Stimulated activated naive CD4-positive, alpha-beta T cell treated with Interleukin-2 at 50 U/mL for 16 hours (primary cell): ENCODE data around the gene TEX55.
"Not testable (repeated sequence)": the region's sequence is repeated elsewhere in the genome, so short reads cannot be mapped to it uniquely, and the experiment has no call there.

Experiments used
- DNase-seq: peaks from one replicate; lab custom pipeline; 2025; lab: John Stamatoyannopoulos, UW

The TEX55 gene

DNA sequence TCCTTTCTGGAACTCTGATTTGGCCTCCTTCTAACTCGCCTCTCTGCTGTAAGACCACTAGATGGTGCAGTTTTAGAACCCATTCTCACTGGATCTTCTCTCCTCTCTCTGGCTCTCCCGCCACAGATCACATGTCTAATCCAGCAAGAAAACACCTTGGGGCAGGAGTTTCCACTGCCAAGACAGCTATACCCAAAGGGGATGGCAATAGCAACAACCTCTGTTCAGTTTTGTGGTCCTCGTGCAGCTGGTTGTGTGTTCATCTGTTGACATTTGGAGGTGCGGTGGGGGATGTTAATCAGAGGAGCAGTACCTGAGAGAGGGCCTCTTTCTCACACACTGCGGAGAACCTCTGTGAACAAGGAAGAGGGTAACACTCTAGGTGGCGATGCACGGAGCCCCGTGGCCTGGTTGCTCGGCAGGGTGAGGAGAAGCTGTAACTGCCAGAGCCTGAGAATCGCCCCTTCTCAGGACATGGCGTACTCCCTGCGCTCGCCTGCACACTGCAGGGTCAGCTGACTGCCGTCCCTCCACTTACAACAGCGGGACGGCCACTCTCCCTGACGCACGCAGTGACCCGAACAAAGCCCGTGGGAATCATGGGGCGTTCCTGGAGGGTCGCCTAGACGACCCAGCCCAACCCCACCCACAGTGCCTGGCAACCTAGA lies at the start of gene TEX55:
Gene TEX55, plus strand, starts transcription at position 666 of the 668 bp plus-strand sequence. CDS start 25 bp downstream, outside the sequence.
- DNase-seq, result no peak

GRCh38 chr3:119098003-119098402 lies 48.0 kb upstream of the TEX55 start:
- DNase-seq, result no peak

DNA sequence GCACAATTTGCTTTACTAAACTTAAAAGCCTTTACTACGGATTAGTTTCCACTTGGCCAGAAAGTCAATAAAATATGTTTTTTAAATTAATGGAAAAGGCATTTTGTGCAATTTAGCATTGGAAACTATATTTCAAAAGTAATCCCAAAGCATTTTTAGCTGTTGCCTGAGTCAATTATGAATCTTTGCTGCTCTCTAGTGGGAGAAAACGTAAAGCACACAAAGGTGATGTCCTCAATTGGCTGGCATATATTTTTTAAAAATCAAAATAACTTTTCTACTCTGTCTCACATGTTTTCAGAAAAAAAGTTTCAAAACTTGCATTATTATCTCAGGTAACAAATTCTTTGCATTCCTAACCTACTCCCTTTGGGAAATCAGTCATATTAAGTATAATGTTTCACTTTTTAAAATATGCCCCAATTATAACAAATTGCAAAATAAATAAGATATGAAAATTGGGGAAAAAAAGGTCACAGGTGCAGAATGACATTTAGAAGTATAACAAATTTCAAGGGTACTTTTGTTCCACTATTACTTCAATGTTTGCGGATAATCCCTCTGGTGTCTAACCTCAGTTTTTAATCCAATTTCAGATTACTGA lies 47.2 kb upstream of the TEX55 start:
- no peak for DNase-seq

DNA sequence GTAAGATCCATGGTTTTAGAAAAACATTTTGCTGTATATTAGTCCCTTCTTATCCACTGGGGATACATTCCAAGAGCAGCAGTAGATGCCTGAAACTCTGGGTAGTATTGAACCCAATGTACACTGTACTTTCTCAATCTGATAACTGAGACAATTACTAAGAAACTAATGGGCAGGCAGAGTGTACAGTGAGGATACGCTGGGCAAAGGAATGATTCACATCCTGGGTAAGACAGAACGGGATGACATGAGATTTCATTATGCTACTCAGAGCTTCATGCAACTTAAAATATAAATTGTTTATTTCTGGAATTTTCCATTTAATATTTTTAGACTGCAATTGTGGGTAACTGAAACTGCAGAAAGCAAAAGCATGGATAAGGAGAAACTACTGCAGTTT lies 46.2 kb upstream of the TEX55 start:
- DNase-seq, result no peak

DNA sequence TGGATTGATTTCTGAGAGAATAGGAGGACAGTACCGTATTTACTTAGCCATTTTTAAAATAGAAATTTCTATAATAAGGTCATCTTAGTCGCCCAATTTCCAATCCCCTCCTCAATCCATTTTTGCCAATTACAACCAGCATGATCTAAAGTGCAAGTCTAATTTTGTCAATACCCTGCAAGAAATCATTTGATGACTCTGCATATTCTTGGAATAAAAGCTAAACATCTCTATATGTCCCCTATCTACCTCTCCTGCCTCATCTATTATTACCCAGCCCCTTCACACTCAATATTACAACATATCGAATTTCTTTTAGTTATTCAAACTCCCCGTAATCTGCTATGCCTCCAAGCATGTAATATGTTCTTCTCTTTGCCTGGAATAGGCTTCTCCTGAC lies 41.9 kb upstream of the TEX55 start:
- DNase-seq, result no peak

- DNase-seq, result not testable (repeated sequence)
Measured at GRCh38 chr3:119118330-119118729, 27.6 kb upstream of the TEX55 start.

GRCh38 chr3:119120480-119120879 lies 25.5 kb upstream of the TEX55 start:
- DNase-seq, result no peak

DNA sequence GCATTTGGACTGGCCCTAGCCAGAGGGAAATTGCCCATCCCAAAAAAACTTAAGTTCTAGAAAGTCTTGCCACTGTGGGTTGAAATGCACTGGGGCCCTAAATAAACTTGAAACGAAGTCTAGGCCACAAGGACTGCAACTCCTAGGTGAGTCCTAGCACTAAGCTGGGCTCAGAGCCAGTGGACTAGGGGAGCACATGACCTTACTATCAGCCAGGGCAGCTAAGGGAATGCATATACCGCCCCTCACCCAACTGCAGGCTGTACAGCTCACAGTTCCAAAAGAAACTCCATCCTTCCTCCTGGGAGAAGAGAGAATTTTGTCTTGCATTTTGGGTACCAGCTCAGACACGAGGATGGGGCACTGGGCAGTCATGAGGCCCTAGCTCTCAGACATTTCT lies 23.6 kb upstream of the TEX55 start:
- DNase-seq, result no peak

DNA sequence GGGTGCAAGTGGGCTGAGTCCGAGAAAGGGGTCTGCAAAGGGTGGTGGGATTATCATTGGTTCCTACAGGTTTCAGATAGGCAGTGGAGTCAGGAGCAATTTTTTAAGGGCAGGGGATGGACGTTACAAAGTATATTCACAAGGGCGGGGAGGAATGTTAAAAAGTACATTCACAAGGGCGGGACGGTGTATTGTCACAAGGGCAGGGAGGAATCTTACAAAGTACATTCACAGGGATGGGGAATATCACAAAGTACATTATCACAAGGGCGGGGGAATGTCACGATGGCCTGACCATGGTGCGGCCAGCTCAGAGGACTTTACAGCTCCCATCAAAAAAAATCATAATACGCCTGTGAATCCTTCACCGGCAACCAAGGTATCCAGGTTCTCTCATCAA lies 20.6 kb upstream of the TEX55 start:
- DNase-seq, result no peak

GRCh38 chr3:119125742-119126504 lies 20.0 kb upstream of the TEX55 start:
- no peak for DNase-seq

- not testable (repeated sequence) for DNase-seq
Measured at GRCh38 chr3:119130291-119130690, 15.7 kb upstream of the TEX55 start.

GRCh38 chr3:119132291-119132690 lies 13.7 kb upstream of the TEX55 start:
- not testable (repeated sequence) for DNase-seq

DNA sequence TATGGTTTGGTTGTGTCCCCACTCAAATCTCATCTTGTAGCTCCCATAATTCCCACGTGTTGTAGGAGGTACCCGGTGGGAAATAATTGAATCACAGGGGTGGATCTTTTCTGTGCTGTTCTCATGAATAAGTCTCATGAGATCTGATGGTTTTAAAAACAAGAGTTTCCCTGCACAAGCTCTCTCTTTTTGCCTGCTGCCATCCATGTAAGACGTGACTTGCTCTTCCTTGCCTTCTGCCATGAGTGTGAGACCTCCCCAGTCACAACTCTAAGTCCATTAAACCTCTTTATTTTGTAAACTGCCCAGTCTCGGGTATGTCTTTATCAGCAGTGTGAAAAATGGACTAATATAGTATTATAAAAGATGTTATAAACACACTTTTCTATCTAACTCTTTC lies 6.6 kb upstream of the TEX55 start:
- not testable (repeated sequence) for DNase-seq

GRCh38 chr3:119140466-119140865 lies 5.5 kb upstream of the TEX55 start:
- no peak for DNase-seq

DNA sequence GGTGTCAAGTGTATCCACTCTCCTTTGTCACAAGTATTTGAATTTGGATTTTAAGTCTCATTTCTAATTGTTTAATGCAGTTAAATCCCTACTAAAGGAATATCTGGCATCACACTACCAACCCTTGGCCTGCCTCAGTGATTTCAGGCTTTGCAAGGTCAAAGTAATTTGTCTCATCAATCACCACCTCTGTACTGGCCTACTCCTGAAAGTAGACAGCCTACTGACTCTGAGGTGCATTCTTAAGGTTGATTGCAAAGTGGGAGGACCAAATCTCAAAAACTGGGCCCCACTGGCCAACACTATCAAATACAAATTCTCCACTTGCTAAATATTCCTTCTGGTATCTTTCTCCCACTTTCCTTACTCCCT lies 851 bp upstream of the TEX55 start:
- no peak for DNase-seq

- DNase-seq, result no peak
Measured at GRCh38 chr3:119146578-119147375, 812 bp downstream of the TEX55 start.

DNA sequence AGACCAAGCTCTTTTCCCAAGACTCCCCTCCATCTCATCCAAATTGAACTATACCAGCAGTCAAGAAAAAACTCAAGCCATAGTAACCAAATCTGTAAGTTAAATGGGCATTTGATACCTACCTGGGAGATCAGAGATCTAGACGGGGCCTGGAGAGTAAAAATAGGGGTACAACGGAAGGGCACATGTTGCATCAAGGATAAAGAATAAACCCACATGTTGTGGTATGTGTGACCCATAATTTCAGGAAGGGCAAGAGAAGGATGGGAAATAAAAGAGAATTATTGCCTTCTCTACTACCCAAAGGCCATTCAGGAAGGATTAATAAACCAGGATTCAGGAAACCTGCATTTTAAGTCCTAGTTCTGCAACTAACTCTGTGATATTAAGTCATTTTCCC lies 1.5 kb downstream of the TEX55 start:
- no peak for DNase-seq

DNA sequence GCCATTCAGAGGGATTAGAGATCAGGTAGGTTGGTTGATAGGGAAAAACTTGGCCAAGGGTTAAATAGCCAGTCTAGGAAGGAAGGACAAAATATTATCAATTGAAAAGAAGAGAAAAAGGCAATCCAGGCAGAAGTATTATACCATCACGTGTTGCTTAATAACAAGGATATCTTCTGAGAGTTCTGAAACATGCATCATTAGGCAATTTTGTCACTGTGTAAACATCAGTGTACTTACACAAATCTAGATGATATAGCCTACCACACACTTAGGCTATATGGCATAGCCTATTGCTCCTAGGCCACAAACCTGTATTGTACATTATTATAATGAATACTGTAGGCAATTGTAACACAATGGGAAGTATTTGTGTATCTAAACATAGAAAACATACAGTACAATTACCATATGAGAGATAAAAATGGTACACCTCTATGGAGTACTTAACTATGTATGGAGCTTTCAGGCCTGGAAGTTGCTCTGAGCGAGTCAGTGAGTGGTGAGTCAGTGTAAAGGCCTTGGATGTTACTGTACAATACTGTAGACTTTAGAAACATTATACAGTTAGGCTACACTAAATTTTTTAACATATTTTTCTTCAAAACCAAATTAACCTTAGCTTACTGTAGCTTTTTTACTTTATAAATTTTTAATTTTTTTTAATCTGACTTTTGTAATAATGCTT lies 2.7 kb downstream of the TEX55 start:
- no peak for DNase-seq

DNA sequence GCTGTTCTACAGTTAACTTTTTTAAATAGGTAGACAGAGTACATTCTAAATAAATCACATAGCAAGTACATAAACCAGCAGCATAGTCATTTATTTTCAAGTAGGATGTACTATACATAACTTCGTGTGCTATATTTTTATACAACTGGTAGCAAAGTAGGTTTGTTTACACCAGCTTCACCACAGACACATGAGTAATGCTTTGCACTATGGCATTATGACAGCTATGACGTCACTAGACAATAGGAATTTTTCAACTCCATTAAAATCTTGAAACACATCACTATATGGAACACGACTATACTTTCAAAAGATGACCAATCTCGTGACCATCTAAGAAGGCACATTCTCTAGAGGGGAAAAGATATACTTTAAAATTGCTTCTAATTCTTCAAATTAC lies 3.5 kb downstream of the TEX55 start:
- DNase-seq, result no peak

- no peak for DNase-seq
Measured at GRCh38 chr3:119156868-119157267, 10.9 kb downstream of the TEX55 start.

DNA sequence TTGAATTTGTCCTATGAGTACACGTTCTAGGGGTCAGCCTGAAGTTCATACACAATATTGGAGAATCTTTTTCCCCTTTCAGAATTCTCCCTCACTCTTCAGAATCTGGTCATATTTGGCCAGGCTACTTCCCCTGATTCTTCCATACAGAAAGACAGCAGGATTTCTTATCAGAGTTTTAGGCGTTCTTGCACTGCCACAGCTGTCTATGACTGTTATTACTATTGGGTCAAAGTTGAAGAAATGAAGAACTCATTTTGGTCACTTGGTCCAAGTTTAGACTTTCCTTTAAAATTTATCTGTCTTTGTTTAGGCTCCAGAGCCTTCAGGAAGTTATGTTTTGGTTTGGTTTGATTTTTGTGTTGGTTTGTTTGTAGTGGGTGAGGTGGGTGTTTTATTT lies 12.0 kb downstream of the TEX55 start:
- DNase-seq, result no peak

DNA sequence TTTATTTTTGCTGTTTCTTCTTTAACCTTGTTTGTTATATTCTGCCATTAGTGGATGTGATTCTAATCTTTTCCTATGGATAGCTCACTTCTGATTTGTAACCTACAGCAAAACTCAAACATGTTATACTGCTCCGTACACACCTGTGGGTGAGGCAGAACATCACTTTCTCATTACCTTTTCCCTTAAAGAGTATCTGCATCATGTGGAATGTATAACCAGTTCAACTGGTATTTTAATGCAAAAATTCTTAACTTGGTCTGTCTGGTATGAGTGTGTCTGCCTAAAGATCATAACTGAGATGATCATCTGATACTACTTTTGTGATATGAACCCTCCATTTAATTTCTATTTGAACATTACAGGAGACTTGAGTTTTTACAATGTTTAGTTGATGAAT lies 14.4 kb downstream of the TEX55 start:
- DNase-seq, result no peak
